Loucy (cell line): ENCODE data around the gene FASLG.
A peak's percentile ranks its signal among the peaks of the same experiment; 100 is the strongest.

Experiments used
- H2AFZ ChIP-seq: fragments of 200-600 bp; sonication (generic); 2 replicates; pipeline ENCODE4 v1.6.0; 2016; ENCODE audit warnings: antibody characterized with exemption, mild to moderate bottlenecking, low read length, moderate library complexity
- H3F3A ChIP-seq: fragments of 200-600 bp; 2 replicates; pipeline ENCODE4 v1.6.0; 2016; ENCODE audit warnings: antibody characterized with exemption, low read depth, mild to moderate bottlenecking
- H3K27me3 ChIP-seq: fragments of 200-600 bp; sonication (generic); 2 replicates; pipeline ENCODE4 v1.6.1; 2014; ENCODE audit warnings: low read length, mild to moderate bottlenecking; ENCODE audit not compliant: insufficient read depth, poor library complexity, severe bottlenecking
- H3K36me3 ChIP-seq: fragments of 200-600 bp; sonication (generic); 2 replicates; pipeline ENCODE4 v1.6.1; 2016; ENCODE audit warnings: low read length; ENCODE audit not compliant: insufficient read depth
- H3K4me1 ChIP-seq: fragments of 200-600 bp; sonication (generic); 2 replicates; pipeline ENCODE4 v1.5.1; 2014; ENCODE audit warnings: low read length, mild to moderate bottlenecking; ENCODE audit not compliant: insufficient read depth, poor library complexity, severe bottlenecking
- H3K4me2 ChIP-seq: fragments of 200-600 bp; sonication (generic); 2 replicates; pipeline ENCODE4 v1.6.0; 2014; ENCODE audit warnings: antibody characterized with exemption, low read length, low read depth, mild to moderate bottlenecking; ENCODE audit not compliant: poor library complexity, severe bottlenecking
- H3K4me3 ChIP-seq: fragments of 200-600 bp; sonication (generic); 2 replicates; pipeline ENCODE4 v1.5.1; 2014; ENCODE audit warnings: low read length, mild to moderate bottlenecking, mixed read lengths; ENCODE audit not compliant: poor library complexity, severe bottlenecking
- H3K79me2 ChIP-seq: fragments of 200-600 bp; sonication (generic); 2 replicates; pipeline ENCODE4 v1.6.1; 2014; ENCODE audit warnings: low read length; ENCODE audit not compliant: insufficient read depth
- H3K9ac ChIP-seq: fragments of 200-600 bp; sonication (generic); 2 replicates; pipeline ENCODE4 v1.6.0; 2014; ENCODE audit warnings: mild to moderate bottlenecking, low read depth, low read length, moderate library complexity; ENCODE audit not compliant: poor library complexity, severe bottlenecking
- H3K9me2 ChIP-seq: fragments of 200-600 bp; sonication (generic); replicated peaks from 2 replicates; pipeline ENCODE4 v1.6.1; 2016; ENCODE audit warnings: low read depth, low read length, mixed read lengths
- H3K9me3 ChIP-seq: fragments of 200-600 bp; sonication (generic); 2 replicates; pipeline ENCODE4 v1.6.1; 2014; ENCODE audit warnings: mild to moderate bottlenecking, antibody characterized with exemption, low read length, low read depth; ENCODE audit not compliant: insufficient read depth
- H4K20me1 ChIP-seq: fragments of 200-600 bp; sonication (generic); 2 replicates; pipeline ENCODE4 v1.6.0; 2014; ENCODE audit warnings: antibody characterized with exemption, low read length, mild to moderate bottlenecking; ENCODE audit not compliant: insufficient read depth, poor library complexity, severe bottlenecking
- EZH2phosphoT487 ChIP-seq: fragments of 200-600 bp; IDR thresholded peaks from 2 replicates; pipeline ENCODE4 v1.6.1; 2018; ENCODE audit warnings: antibody characterized with exemption, mild to moderate bottlenecking, moderate library complexity, borderline replicate concordance
- TF ChIP-seq, protein P1 (sequence below): fragments of 200-600 bp; sonication (generic); conservative IDR thresholded peaks from 2 replicates; pipeline ENCODE4 v1.5.1; 2014; ENCODE audit warnings: mild to moderate bottlenecking, antibody characterized with exemption, low read length

FASLG gene

DNA sequence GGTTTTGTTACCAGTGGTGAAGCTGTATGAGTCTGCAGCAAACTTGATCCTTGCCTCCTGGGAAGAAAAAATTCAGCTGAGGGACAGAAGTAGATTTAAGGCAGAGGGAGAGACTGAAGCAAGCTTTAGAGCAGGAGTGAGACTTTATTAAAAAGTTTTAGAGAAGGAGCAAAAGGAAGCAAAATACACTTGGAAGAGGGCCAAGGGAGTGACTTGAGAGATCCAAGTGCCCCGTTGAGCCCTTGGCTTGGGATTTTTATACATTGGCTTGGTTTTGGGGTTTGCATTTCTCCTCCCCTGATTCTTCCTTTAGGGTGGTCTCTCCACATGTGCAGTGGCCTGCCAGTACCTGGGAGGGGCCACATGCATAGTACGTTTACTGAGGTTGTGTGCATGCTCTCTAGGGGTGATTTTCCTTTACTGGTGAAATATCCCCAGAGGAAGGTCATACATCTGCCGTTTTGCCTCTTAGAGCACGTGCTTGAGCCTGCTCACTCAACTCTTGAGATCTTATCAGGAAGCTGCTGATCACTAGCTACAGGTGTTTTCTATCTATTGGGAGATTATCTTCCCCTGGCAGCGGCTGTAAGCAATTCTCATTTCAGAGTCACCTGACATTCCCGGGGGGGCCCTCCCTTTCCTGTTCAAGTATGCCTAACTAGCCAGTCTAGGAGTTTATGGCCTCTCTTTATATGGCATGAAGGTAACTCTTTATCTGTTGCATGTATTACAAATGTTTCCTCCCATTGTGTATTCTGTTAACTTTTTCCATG is 20.3 kb downstream of the FASLG start:
- no peaks in the 10 kb centered on the region for H3K9me3 ChIP-seq
- no peak for TF ChIP-seq EZH2phosphoT487
- TF ChIP-seq, protein P1, sequence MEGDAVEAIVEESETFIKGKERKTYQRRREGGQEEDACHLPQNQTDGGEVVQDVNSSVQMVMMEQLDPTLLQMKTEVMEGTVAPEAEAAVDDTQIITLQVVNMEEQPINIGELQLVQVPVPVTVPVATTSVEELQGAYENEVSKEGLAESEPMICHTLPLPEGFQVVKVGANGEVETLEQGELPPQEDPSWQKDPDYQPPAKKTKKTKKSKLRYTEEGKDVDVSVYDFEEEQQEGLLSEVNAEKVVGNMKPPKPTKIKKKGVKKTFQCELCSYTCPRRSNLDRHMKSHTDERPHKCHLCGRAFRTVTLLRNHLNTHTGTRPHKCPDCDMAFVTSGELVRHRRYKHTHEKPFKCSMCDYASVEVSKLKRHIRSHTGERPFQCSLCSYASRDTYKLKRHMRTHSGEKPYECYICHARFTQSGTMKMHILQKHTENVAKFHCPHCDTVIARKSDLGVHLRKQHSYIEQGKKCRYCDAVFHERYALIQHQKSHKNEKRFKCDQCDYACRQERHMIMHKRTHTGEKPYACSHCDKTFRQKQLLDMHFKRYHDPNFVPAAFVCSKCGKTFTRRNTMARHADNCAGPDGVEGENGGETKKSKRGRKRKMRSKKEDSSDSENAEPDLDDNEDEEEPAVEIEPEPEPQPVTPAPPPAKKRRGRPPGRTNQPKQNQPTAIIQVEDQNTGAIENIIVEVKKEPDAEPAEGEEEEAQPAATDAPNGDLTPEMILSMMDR, result no peak
- H2AFZ ChIP-seq, result 0 out of 2 replicates have a peak overlapping the region, but pooled peaks have one; percentile 6
- peak overlapping the region; percentile 49 for H3K4me3 ChIP-seq
- H3K9ac ChIP-seq, result peak overlapping the region; percentile 56
- H3K4me2 ChIP-seq, result peak overlapping the region; percentile 40
- no peaks in the 10 kb centered on the region for H4K20me1 ChIP-seq
- no peaks in the 10 kb centered on the region for H3K79me2 ChIP-seq
- H3K36me3 ChIP-seq, result no peaks in the 10 kb centered on the region
- H3K9me2 ChIP-seq, result no peaks in the 10 kb centered on the region
- H3K27me3 ChIP-seq, result no peaks in the 10 kb centered on the region
- peaks cover 87% of the 10 kb centered on the region for H3K4me1 ChIP-seq
- H3F3A ChIP-seq, result peaks cover 18% of the 10 kb centered on the region

DNA sequence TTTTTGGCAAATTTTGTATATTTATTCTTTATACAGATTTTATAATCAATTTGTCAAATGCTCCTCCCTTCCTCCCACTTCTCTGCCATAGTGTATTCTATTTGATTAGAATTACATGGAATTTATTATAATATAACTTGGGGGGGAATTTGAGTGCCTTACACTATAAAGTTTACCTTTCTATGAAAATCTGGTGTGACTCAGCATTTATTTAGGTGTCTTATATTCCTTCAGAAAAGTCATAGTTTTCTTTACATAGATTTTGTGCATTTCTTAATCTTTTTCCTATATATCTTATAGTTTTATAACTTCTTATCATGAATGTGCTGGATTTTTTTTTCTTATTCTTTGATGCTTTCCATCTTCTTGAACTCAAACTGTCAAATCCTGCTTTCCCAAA is 21.3 kb downstream of the FASLG start:
- Histone ChIP-seq H3F3A (peaks cover 10% of the 10 kb centered on the region), H2AFZ (no peak overlapping the region)

DNA sequence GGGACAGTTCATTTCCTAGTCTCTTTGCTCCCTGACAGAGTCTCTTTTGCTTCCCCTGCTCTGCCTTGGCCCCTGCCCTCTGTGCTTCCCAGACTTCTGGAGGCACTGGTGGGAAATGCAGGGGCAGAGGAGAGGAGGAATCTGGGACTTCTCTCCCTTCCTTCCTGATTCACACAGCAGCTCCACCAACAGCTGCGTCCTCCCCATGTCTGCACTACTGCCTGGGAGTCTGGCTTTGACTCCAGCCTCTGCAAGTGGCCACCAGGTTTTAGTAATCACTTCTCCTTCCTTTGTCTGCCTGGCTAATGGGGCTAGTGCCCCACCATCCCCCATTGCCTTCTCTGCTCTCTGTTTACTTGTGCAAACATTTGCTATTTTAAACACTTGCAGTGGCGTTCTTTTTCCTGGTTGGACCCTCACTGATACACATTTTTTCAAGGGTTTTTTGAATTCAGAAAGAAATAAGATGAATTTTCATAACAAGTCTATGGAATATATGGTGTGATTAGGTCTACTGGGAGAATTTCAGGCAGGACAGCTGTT is 21.9 kb downstream of the FASLG start:
- Histone ChIP-seq H4K20me1 (no peaks in the 10 kb centered on the region), H3K27me3 (no peaks in the 10 kb centered on the region), H3K4me2 (peak overlapping the region; percentile 40), H3K9me2 (no peaks in the 10 kb centered on the region), H3K4me1 (peaks cover 71% of the 10 kb centered on the region), H3K9me3 (no peaks in the 10 kb centered on the region), H3K79me2 (no peaks in the 10 kb centered on the region), H3K36me3 (no peaks in the 10 kb centered on the region), H2AFZ (no peak overlapping the region), H3K4me3 (peak overlapping the region; percentile 23), H3F3A (peaks cover 4% of the 10 kb centered on the region), H3K9ac (peak overlapping the region; percentile 43)
- TF ChIP-seq, protein P1, result no peak
- no peak for TF ChIP-seq EZH2phosphoT487

More for the DNA sequence above, 21.3 kb downstream of the FASLG start:
- peak overlapping the region; percentile 40 for H3K4me2 ChIP-seq
- no peaks in the 10 kb centered on the region for H3K9me3 ChIP-seq
- H3K79me2 ChIP-seq, result no peaks in the 10 kb centered on the region
- peak overlapping the region; percentile 43 for H3K9ac ChIP-seq
- H3K9me2 ChIP-seq, result no peaks in the 10 kb centered on the region
- no peaks in the 10 kb centered on the region for H3K27me3 ChIP-seq
- H3K4me3 ChIP-seq, result peak overlapping the region; percentile 23
- TF ChIP-seq, protein P1, result no peak
- no peak for TF ChIP-seq EZH2phosphoT487
- no peaks in the 10 kb centered on the region for H4K20me1 ChIP-seq
- no peaks in the 10 kb centered on the region for H3K36me3 ChIP-seq
- peaks cover 76% of the 10 kb centered on the region for H3K4me1 ChIP-seq
